ENCODE results near the gene TTC9B.

GRCh38 chr19:40210889-40211288, 7.3 kb downstream of the TTC9B start:
- TF ChIP-seq CTCF (conservative IDR thresholded peaks at IDR 0.05) (no peak), ZFX (IDR thresholded peaks at IDR 0.05) (no peak)
